ENCODE results near the gene NCOA1.

- no peak for TF ChIP-seq SUZ12 (IDR thresholded peaks at IDR 0.05; ENCODE audit: extremely low read depth, insufficient read depth, insufficient read length)
- no peak for TF ChIP-seq ZNF274 (IDR thresholded peaks at IDR 0.05; ENCODE audit: low read depth, low read length)
- no peak for TF ChIP-seq YY1 (IDR thresholded peaks at IDR 0.05; ENCODE audit: insufficient read depth, insufficient read length)
Observed at GRCh38 chr2:24787532-24787931, 296.5 kb downstream of the NCOA1 start.

All from NT2/D1 (cell line).